Retinal pigment epithelial cell (primary cell): ENCODE data around the gene MICB.
A peak's percentile ranks its signal among the peaks of the same experiment; 100 is the strongest.
"Not testable (repeated sequence)": the region's sequence is repeated elsewhere in the genome, so short reads cannot be mapped to it uniquely, and the experiment has no call there.

Experiments used
- DNase-seq: peaks from one replicate; pipeline ENCODE4 v3.0.0-alpha.2; 2010; ENCODE audit warnings: low read depth
- H3K4me3 ChIP-seq: 2 replicates; pipeline ENCODE4 v1.5.1; 2011; ENCODE audit warnings: mild to moderate bottlenecking, low read length, control low read depth, moderate library complexity
- TF ChIP-seq, protein P1 (sequence below): conservative IDR thresholded peaks from 2 replicates; pipeline ENCODE4 v1.5.1; 2011; ENCODE audit warnings: low read depth, low read length, control low read depth, inconsistent platforms

MICB gene

DNA sequence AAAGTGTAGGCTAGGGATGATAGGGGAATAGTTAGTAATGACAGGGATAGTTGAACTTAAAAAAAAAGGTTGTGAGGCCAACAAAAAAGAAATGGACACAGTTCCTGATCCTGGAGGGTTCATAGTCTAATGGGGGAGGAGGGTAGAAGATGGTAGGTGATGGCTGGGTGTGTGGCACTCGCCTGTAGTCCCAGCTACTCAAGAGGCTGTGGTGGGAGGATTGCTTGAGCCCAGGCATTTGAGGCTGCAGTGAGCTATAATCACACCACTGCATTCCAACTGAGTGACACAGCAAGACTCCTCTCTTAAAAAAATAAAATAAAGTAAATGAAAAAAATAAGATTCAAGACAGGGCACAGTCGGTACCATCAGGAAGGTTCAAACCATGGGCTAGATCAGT is 2.4 kb upstream of the MICB start:
- DNase-seq, result no peak
- TF ChIP-seq, protein P1, sequence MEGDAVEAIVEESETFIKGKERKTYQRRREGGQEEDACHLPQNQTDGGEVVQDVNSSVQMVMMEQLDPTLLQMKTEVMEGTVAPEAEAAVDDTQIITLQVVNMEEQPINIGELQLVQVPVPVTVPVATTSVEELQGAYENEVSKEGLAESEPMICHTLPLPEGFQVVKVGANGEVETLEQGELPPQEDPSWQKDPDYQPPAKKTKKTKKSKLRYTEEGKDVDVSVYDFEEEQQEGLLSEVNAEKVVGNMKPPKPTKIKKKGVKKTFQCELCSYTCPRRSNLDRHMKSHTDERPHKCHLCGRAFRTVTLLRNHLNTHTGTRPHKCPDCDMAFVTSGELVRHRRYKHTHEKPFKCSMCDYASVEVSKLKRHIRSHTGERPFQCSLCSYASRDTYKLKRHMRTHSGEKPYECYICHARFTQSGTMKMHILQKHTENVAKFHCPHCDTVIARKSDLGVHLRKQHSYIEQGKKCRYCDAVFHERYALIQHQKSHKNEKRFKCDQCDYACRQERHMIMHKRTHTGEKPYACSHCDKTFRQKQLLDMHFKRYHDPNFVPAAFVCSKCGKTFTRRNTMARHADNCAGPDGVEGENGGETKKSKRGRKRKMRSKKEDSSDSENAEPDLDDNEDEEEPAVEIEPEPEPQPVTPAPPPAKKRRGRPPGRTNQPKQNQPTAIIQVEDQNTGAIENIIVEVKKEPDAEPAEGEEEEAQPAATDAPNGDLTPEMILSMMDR, result no peak
- no peak overlapping the region for H3K4me3 ChIP-seq

DNA sequence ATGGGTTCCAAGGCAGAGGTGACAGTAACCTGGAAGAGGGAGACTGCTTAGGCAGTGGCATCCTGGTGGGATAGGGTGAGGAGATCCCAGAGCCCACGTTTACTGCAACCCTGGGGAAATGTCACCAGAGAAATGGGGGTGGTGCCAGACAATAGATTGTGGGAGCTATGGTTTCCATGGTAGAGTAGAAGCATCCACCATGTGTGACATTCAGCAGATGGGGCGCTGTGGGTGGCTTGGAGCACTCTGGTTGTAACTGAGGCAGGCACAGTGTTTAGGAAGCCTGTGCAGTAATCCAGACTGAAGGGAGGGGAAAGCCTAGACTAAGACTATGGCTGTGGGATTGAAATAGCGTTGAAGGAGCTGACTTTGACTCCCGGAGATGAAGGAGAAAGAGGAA is 1.1 kb upstream of the MICB start:
- not testable (repeated sequence) for H3K4me3 ChIP-seq, DNase-seq

DNA sequence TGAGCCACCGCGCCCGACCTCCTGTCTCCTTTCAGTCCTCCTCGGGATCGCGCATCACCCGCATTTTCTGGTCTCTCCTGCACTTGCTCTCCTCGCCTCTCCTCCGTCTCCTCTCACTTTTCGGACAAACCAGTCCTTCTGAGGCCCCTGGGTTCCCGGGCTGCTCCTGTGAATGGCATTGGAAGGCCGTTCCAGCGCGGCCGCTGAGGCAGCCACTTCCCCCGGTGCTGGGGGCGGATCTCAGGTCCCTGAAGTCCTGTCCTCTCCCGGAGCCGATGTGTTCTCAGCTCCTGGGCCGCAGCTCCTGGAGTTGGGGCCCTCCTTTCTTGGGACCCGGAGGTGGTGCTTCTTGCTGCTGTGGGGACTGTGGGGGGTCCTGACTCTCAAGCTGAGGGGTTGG is 803 bp downstream of the MICB start:
- DNase-seq, result no peak
- TF ChIP-seq, protein P1, result no peak
- peak overlapping the region; percentile 72 for H3K4me3 ChIP-seq

DNA sequence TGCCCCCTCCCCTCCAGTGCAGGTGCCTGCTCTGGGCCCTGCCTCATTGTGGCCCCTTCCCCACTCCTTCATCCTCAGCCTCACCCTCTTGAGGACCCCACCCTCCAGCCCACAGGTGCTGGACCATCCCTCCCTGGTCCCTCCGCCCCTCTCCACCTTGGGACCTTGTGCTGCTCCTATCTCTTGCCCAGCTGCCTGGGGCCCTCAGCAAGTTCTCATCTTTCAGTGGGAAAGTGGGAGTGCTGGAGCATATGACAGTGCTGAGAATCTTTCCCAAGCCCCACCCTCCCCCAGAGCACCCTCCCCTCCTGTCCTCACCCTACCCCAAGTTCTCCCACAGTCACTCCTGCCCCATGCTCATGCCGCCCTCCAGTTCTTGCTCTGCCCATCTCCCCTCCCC is 1.7 kb downstream of the MICB start:
- DNase-seq, result not testable (repeated sequence)

DNA sequence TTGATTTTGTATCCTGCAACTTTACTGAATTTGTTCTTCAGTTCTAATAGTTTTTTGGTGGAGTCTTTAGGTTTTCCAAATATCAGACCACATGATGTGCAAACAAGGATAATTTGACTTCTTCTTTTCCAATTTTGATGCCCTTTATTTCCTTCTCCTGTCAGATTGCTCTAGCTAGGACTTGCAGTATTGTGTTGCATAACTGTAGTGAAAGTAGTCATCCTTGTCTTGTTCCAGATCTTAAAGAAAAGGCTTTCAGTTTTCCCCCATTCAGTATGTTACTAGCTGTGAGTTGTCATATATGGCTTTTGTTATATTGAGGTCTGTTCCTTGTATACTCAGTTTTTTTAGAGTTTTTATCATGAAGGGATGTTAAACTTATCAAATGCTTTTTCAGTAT is 4.6 kb downstream of the MICB start:
- H3K4me3 ChIP-seq, result no peak overlapping the region
- DNase-seq, result no peak
- TF ChIP-seq, protein P1, result no peak

More for the DNA sequence above, 1.7 kb downstream of the MICB start:
- H3K4me3 ChIP-seq, result not testable (repeated sequence)

DNA sequence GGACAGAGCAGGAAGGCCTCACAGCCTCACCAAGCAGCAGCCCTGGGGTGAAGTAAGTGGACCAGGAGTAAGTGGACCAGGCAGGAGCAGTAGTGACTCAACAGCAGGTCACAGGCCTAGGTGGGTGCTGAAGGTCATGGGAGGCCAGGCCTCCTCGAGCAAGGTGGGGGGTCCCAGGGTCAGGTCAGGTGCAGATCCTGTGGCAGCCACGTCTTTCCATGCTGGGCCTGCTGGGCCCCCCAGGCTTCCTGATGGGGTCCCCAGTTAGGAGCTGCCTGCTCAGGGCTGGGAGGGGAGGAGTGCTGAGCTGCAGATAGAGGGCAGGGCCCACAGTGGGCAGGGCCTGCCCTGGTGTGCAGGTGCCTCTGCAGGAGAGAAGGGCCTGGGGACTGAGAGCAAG is 11.1 kb downstream of the MICB start:
- H3K4me3 ChIP-seq, DNase-seq: not testable (repeated sequence)

DNA sequence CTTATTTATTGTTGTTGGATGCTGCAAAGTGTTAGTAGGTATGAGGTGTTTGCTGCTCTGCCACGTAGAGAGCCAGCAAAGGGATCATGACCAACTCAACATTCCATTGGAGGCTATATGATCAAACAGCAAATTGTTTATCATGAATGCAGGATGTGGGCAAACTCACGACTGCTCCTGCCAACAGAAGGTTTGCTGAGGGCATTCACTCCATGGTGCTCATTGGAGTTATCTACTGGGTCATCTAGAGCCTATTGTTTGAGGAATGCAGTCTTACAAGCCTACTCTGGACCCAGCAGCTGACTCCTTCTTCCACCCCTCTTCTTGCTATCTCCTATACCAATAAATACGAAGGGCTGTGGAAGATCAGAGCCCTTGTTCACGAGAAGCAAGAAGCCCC is 12.1 kb downstream of the MICB start:
- no peak for DNase-seq
- TF ChIP-seq, protein P1, result no peak
- H3K4me3 ChIP-seq, result no peak overlapping the region

DNA sequence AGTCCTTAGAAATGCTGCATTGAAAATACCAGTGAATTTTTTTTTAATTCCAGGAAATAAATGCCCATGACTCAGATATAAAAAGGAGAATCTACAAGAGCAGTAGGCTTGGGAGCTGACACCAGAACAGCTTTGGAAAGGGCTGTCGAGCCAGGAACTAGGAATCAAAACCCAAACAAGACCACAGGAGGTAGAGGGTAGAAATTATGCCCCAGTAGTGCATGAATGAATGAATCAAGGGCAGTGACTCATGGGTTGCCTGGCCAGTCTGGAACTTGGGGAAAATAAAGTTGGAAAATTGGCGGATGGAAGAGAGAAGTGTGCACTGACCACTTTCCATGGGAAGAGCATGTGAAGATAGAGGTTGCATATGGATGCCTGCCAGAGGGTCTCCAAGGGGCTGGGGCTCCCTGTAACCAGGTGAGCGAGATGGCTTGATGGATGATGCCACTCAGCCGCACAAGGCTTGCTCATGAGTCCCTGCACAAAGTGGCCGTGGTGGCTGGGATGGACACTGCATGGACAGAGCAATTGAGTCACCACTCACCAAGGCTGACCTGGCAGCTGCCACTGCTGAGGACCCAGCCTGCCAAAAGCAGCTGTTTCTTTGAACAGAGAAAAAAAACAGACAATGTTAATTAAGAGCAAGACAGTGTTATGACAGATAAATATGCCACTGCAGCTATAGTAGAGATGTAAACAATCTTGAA is 15.7 kb downstream of the MICB start:
- DNase-seq, result no peak
- TF ChIP-seq, protein P1, result no peak
- no peak overlapping the region for H3K4me3 ChIP-seq

DNA sequence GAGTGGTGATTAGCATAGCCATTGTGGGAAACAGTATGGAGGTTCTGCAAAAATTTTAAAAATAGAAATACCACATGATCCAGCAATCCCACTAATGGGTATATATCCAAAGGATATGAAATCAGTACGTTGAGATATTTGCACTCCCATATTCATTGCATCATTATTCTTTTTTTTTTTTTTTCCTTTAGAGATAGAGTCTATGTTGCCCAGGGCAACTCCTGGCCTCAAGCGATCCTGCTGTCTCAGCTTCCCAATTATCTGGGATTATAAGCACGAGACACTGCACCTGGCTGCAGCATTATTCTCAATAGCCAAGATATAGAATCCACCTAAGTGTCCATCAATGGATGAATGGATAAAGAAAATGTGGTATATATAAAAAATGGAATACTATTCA is 23.9 kb downstream of the MICB start:
- DNase-seq, result no peak
- no peak overlapping the region for H3K4me3 ChIP-seq
- TF ChIP-seq, protein P1, result no peak
